ENCODE data around the gene PTPN2.

PTPN2 gene

DNA sequence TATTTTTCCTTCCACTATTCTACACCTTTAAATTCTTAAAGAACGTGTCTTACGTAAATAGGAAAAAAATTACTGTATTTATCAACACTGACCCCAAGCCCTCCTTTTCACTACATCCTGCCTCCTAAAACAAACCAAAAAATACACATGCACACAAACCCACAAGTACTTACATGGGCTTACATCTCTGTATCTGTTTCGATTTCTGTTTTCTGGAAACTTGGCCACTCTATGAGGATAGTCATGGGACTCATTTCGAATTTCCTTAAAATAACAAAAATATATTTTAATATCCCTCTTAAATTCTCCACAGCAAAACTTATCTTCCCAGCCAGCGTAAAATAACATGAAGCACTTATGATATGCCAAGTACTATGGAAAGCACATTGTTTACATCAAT lies 25.0 kb downstream of the PTPN2 start:
- no peak for DNase-seq (ENCODE audit: low read depth, low spot score)

DNA sequence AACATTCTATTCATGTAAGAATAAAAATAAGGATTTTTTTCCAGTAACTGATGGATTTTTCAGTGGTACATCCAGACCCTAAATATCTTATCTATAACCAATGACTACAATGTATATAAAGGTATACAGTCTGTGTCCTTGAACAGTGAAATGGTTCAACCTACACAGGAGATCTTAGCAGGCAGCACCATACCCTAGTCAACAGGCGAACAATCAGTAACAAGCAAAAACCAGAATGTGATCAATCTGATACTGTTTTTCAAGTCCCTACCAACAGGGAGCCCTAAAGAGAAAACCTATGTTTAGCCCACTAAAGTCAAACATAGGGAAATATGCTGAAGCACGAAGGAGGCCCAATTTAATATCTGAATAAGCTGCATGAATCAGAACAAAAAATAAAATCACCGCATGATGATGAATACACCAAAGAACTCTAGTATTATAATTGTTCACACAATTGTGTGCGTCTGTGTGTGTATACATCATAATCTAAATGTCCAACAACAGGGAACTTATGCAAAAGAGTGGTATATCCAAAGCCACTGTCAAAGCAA lies 26.0 kb downstream of the PTPN2 start:
- DNase-seq (ENCODE audit: low read depth, low spot score) = no peak

DNA sequence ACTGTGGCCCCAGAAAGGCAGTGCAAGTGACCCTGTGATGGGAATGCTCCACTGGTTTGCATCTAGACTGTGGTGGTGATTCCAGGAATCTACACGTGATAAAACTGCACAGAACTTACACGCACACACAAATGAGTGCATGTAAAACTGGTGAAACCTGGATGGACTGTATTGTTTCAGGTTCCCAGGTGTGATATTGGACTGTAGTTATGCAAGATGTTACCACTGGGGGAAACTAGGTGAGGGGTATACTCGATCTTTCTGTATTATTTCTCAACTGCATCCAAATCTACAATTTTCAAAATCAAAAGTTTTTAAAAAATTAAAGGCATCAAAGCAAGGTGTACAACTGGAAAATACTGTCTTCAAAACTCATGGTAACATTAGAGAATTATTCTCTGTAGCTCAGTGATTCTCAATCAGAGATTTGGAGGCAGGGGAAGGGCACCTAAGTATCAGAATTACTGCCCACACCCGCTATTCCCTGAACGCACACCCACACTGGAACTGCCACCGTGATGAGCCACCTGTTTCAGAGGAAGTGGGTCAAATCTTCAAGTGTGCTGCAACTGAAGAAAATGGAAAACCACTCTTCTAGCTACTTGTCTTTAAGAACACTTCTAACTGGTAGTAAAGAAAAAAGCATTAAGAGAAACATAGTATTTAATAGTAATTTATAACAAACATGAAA lies 26.7 kb downstream of the PTPN2 start:
- DNase-seq (ENCODE audit: low read depth, low spot score) = no peak

DNA sequence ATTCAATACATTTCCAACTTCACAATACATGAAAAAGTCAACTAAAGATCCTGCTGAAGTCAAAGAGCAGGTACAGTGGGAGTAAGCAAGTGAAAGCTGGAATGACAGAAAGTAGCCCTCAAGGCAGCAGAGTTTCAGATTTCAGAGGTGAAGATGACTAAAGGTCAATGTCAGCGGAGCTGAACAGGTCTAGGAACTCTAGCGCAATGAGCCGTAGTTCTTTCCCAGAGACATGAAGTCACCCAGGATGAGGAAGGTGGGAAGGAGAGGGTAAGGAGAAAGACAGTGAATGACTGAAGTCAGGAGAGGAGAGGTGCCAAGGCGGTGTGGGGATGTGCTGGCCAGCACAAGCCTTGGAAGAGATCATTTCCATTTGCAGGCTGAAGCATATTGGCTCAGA lies 28.1 kb downstream of the PTPN2 start:
- DNase-seq (ENCODE audit: low read depth, low spot score) = no peak

DNA sequence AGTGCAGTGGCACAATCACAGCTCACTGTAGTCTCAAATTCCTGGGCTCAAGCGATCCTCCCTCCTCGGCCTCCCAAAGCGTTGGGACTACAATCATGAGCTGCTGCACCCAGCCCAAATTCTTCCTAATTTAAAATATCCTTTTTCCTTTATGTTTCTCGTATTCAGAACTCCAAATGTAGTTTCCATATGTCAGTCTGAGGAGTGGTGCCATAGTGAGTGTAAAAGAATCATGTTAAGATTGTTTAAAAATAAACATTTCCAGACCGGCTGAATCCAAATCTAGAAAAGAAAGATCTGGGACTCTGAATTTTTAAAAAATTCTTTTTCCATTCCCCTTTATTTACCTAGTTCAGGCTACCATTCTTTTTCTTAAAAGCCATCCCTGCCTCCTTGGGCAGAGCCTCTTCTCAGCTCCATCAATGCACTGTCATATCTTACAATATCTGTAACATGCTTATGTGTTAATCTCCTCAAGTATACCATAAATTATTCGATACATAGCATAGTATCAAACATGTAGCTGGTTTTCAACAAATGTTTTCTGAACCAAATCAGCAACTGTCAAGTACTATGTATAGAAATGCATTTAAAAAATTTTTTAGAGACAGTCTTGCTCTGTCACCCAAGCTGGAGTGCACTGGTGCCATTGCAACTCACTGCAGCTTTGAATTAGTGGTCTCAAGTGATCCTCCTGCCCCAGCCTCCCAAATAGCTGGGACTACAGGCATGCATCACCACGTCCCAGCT lies 31.3 kb downstream of the PTPN2 start:
- no peak for DNase-seq (ENCODE audit: low read depth, low spot score)

DNA sequence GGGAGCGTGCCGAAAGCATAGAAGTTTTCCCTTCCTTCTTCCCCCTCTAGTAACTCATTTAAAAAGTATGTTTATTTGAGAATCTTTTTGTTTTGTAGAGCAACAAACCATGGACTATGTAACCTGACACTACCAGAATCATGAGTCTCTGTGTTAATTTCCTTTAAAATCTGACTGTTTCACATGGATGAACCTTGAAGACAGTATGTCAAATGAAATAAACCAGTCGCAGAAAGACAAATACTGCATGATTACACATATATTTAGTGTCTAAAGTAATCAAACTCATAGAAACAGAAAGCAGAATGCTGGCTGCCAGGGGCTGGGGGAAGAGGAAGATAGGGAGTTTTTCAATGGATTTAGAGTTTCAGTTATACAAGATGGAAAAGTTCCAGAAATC lies 32.3 kb downstream of the PTPN2 start:
- no peak for DNase-seq (ENCODE audit: low read depth, low spot score)

DNA sequence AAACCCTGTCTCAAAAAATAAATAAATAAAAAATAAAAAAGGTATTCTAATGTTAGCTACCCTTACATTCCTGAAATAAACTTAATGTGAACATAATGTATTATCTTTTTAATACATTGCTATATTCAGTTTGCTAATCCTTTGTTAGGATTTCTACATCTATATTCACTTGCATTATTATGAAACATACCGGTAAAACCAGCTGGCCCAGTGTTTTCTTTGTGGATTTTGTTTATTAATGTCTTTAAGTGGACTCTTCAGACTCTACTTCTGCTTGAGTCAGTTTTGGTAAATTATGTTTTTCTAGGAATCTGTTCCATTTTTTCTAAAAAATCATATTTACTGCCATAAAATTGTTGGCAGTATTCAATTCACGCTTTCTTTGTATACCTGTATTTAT lies 34.5 kb downstream of the PTPN2 start:
- no peak for DNase-seq (ENCODE audit: low read depth, low spot score)

DNA sequence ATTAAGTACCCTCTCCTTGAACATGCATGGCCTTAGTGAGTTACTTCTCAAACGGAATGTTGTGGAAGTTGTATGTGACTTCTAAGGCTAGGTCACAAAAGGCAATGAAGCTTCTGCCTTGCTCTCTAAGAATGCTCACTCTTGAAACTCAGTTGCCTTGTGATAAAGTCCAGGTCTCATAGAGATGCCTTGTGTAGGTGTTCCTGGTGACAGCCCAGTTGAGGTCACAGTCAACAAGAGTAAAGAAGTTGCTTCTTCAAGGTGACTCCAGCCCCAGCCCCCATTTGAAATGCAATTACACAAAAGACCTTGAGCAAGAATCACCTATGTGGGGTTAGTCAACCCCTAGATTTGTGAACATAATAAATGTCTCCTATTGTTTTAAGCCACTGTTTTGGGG lies 35.6 kb downstream of the PTPN2 start:
- DNase-seq (ENCODE audit: low read depth, low spot score) = no peak

DNA sequence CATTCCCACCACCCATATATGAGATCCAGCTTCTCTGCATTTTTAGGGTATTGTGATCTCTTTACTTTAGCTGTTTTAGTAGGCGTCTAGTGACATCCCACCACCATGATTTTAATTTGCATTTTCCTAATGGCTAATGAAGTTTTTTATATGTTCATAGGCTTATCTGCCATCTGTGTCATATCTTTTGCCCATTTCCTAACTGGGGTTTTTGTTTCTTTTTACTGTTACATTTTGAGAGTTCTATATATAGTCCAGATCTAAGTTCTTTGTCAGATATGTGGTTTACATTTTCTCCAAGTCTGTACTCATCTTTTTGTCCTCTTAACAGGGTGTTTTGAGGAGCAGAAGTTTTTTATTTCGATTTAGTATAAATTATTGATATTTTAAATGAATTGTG lies 39.6 kb downstream of the PTPN2 start:
- no peak for DNase-seq (ENCODE audit: low read depth, low spot score)

DNA sequence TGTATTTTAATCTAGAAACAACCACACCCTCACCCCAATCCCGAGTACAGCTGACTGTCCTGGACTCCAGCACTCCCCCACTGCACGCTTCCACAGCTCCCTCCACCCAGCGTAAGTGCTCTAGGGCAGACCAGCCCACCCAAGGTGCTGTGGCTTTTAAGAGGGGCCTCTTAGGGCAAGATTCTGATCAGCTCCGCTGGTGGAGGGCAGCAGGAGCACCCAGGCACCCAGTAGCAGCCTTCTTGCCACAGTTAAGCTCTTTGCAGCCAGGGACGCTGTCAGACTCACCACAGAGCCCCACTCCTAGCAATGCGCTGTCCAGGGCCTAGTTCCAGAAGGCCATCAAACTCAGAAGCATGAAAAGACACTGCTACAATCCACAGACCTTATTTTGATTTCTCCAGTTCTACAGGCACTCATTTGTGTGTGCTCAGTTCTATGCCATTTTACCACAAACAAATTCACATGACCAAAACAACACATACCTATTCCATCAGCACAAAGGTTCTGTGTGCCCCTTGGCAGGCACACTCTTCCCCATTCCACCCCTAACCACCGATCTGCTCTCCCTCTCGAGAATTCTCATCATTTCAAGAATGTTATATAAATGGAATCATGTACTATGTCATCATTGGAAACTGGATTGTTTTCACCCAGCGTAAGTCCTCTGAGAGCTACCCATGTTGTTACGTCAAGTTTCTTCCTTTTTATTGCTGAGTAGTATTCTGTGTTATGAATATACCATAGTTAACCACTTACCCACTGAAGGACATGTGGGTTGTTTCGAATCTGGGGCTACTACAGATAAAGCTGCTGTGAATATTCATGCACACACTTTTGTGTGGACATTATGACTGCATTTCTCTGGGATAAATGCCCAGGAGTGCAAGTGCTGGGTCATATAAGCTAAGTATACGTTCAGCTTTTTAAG lies 40.4 kb downstream of the PTPN2 start:
- no peak for DNase-seq (ENCODE audit: low read depth, low spot score)

DNA sequence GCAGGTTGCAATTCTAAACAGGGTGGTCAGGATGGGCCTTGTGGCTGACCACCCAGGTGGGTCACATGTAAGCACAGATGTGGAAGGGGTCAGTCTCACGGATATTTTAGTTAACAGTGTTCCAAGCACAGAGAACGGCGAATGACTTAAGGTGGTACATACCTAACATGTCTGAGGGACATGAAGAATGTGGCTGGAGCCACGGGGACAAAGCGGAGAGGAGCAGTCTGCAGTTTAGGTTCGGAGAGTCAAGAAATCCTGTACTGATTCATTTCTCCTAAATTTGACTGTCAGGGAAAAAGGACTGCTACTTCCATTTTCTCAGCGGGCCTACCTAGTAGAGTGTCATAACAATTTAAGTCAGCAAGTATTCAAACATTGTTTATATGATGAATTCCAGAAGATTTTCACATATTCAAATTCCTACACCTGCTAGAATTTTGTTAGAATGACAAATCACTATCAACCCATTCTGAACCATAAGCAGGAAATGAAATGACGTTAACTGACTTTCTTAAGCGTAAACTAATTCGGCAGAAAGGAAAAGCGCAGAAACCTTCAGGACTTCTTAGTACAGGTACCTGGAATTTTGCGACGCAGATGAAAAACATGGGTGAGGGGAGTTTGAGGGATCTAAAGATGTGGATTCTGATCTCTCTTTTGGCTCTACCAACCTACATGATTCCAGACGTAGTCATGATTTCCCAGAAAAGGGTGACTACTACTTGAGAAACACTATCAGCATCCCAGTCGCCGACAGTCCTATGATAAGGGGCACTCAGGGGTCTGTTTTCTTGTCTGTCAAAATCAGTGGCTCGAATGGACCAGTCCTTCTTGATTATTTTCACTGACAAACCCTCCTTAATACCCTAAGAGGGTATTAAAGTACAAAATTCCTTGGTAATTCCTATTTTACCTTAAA lies 41.3 kb downstream of the PTPN2 start:
- DNase-seq (ENCODE audit: low read depth, low spot score) = no peak

DNA sequence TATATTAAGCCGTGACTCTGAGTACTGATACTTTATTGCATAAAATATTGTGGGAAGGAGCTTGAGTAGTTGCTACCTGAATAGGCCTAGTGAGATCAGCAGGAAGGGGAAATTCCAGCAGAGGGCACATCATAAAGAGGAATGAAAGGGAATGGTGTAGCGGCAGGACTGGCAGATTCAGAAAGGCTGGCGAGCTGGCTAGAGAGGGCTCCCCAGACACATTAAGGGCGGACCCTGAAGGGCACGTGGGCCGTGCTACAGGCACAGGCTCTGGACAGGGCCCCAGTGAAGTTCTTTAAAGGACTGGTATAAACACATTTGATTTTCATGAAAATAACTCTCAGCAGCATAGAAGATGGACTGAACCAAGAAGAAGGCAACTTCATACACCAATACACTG lies 43.0 kb downstream of the PTPN2 start:
- DNase-seq (ENCODE audit: low read depth, low spot score) = no peak

DNA sequence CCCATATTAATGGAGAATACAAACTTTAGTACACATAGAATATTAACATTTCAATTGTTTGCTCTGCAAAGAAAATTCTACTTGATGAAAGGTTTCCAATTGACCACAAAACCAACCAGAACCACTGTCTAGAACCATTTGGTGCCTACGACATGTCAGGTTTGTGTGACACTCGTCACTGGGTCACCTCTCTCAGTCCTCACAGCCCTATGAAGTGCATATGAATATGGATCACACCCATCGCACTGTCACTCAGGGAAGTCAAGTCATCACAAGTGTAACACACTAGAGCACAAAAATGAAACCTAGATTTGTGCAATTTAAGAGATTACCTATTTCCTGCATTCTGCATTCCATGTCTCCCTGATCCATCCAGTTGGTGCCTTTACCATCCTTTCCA lies 43.7 kb downstream of the PTPN2 start:
- no peak for DNase-seq (ENCODE audit: low read depth, low spot score)

DNA sequence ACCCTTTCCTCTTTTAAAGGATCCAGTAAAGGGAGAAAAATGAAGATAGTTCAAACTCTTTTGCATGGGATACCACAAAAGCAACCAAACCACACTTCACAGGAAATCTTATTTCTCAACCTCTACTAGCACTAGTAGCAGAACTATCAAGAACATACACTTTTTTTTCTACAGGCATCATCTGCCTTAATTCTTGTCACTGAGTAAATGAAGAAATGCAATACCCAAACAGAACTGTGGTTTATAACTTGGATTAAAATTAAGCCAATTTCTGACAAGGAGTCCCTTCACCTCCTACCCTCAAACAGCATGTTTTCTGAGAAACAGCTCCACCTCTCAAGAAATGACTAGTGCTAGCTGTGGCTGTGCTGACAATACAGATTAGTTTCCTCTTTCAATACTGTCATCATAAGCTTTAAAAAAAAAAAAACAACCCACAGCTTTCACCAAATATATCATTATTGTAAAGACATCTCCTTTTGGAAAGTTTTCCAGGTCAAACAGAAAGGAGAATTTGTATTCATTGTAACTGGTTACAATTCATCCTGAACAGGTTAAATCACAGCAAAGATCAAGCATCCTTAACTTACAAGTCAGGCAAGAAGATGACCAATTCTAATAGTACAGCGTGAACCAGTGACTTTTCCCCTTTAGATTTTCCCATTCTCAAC lies 44.4 kb downstream of the PTPN2 start:
- no peak for DNase-seq (ENCODE audit: low read depth, low spot score)

DNA sequence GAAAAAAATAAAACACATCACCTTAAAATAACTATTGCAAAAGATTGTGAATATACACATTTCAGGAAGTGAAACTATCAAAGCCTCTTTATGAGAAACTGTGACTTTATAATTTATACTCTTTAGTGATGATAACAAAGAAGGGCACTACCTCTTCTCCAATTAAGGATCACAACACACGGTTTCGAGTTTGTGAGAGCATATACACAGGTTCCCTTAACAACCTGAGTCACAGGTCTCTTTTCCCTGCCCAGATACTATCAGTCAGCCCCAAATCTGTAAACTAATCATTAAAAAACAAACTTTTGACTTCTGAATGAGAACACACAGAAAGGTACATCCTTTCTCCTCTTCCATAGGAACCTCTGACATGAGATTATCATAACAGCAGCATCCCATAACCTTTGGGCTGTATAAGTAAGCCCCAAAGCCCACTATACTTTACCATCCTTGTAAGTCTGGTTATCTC lies 44.9 kb downstream of the PTPN2 start:
- DNase-seq (ENCODE audit: low read depth, low spot score) = no peak

DNA sequence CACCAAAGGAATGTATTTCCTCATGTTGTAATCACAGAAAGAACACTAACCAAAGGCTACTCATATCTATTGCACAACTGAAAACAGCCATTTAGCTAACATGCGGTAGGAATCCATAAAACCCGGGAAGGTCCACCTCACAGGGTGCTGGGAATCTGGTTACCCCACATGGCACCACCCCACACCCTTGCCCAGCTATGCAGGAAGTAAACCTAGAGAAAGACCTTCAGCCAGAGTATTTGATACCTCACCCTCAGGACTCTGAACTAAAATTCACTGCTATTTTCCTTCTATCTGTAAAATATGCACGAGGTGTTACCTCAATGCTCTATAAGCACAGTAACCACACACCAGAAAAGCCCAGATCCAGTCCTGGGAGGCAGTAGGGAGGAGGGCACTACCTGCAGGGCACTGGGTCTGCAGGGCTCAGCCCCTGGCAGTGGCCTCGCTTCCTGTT lies 45.8 kb downstream of the PTPN2 start:
- no peak for DNase-seq (ENCODE audit: low read depth, low spot score)

DNA sequence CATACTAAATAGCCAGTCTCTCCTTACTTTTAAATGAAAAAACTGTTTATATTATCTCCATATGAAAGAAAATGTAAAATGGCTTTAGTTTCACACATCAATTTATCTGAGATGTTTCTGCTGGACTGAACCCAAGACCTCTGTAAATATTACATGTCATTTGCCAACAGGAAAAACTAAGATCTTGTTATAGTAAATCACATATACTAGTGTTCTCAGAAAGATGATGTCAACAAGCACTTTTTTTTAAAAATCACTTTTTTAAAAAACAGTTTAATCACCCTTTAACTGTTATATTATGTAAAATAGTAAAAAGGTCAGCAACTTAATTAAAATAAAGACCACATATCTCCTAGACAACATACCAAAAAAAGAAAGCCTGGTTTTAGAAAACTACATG lies 46.3 kb downstream of the PTPN2 start:
- DNase-seq (ENCODE audit: low read depth, low spot score) = no peak

DNA sequence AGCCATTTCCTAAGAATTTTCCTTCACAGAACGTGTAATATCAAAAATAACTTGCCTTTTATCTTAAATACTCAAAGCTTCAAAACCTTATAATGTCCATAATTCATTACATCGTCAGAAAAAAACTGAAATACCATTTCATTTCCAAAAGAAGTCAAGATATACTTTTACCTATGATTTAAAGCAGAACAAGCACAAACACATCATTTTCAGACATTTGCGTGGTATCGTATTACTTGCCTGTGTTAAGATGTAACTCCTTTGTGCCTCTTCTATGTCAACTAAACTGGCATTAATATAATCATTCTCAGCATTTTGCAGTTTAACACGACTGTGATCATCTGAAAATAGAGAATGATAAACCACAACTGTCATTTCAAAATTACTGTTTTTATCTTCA lies 47.5 kb downstream of the PTPN2 start:
- DNase-seq (ENCODE audit: low read depth, low spot score) = no peak

DNA sequence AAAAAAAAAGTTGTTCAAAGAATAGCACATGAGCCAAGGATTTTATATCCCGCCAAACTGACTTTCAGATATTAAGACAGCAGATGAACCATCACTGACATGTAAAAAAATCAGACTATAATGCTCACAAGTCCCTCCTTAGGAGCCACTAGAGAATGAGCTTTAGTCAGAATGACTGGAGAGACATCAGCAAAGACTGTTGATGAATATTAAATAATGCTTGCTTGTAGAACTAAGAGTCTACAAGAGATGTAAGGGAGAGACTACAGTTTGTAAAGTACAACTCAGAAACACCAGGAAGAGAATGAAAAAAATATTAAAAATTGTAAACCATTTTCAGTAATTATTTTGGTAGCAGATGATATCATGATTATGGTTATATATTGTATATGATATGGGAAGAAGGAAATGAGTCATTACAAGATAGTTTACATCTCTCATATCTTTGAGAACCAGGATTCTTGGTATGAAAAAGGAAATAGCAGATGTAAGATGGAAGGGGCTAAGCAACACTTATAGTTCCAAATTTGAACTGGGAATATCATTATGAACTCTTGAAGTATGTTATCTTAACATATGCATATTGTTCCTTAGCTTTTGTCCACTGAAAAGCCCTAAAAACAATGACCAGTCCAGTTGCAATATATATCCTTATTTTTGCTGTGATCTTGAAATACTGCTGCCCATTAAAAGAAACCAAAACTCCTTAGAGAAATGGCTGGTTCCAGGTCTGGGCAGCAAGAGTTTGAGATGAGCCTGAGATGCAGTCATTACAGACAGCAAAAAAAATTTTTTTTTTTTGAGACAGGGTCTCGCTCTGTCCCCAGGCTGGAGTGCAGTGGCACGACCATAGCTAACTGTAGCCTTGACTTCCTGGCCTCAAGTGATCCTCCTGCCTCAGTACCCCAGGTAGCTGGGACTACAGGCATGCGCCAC lies 55.7 kb downstream of the PTPN2 start:
- no peak for DNase-seq (ENCODE audit: low read depth, low spot score)

Measured in iPS DF 19.7 (cell line).